Measurements from ENCODE around the gene UBE2D2.

GRCh38 chr5:139642891-139643871 lies 82.0 kb downstream of the UBE2D2 start:
- TF ChIP-seq PKNOX1 (IDR thresholded peaks at IDR 0.05) = no peak
- no peak for TF ChIP-seq ZNF384 (IDR thresholded peaks at IDR 0.05)
- no peak for TF ChIP-seq TARDBP (IDR thresholded peaks at IDR 0.05)
- no peak for TF ChIP-seq BHLHE40 (IDR thresholded peaks at IDR 0.05; ENCODE audit: borderline replicate concordance)
- no peak for TF ChIP-seq SP1 (IDR thresholded peaks at IDR 0.05)
- no peak for TF ChIP-seq SUZ12 (IDR thresholded peaks at IDR 0.05)
- no peak for TF ChIP-seq FOXK2 (IDR thresholded peaks at IDR 0.05)
- TF ChIP-seq FOXM1 (IDR thresholded peaks at IDR 0.05; ENCODE audit: borderline replicate concordance) = no peak
- TF ChIP-seq NFRKB (IDR thresholded peaks at IDR 0.05) = no peak
- no peak for TF ChIP-seq ELF4 (IDR thresholded peaks at IDR 0.05)
- no peak for TF ChIP-seq CTBP1 (IDR thresholded peaks at IDR 0.05; ENCODE audit: borderline replicate concordance)
- no peak for TF ChIP-seq FOXA1 (IDR thresholded peaks at IDR 0.05)
- no peak for TF ChIP-seq ARNT (IDR thresholded peaks at IDR 0.05)
- TF ChIP-seq HDGF (IDR thresholded peaks at IDR 0.05; ENCODE audit: borderline replicate concordance) = no peak

Measured in HEK293T (cell line).